ENCODE measurements around the gene MOK. TPM values are rescaled to one million over a fixed set of nuclear protein-coding genes. Genes with fewer than 3 reads are reported as not detected.
A peak's percentile ranks its signal among the peaks of the same experiment; 100 is the strongest.

MOK gene
- total and polyA plus RNA-seq, 2 of the 4 experiments (the other 2 are of a cell fraction): 16.8 to 48.5 TPM

DNA sequence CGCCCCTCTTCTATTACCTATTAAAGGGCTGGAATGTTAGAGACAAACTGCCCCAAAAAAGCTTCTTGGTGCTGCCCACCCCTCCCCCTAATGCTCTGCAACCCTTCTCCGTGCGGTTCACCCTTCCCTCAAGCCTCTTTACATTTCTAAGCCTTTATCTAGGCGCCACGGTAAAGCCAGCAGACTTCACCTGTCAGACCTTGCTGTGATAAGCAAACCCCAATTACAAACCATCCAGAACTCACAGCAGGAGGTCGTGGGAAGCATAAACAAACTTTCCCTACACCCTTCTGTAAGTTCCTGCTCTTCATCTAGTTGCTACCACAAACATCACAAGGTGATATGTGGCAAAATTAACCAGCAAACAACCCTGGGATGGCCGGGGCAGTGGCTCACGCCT lies 56.8 kb downstream of the MOK start:
- DNase-seq (peak; percentile 20), ATAC-seq (ENCODE audit: low read depth) (no peak)
- no peak overlapping the region for H2BK120ac ChIP-seq (ENCODE audit: low read depth, low read length)
- H3K4me1 ChIP-seq (ENCODE audit: control insufficient read depth, insufficient read depth, low read length): peaks cover under 1% of the 10 kb centered on the region; the same call in 1 of the 2 replicates
- H4K8ac ChIP-seq (ENCODE audit: low read depth in 2 of 2, low read length in 2 of 2): no peak overlapping the region
- H4K20me1 ChIP-seq (ENCODE audit: insufficient read depth, low read length): no peaks in the 10 kb centered on the region
- H2AK5ac ChIP-seq (ENCODE audit: low read depth, low read length): no peak overlapping the region
- no peak overlapping the region for H3K4ac ChIP-seq (ENCODE audit: low read depth, low read length)
- no peak overlapping the region for H2AFZ ChIP-seq (replicated peaks; ENCODE audit: low read length, poor library complexity)
- H2BK5ac ChIP-seq (ENCODE audit: low read depth, low read length, poor library complexity, severe bottlenecking): no peak overlapping the region
- ChIA-PET CTCF (no interaction called here), POLR2A (ENCODE audit: unreplicated experiment) (no interaction called here)
- H3K4me3 ChIP-seq (ENCODE audit: insufficient read depth, low read depth, low read length): no peak overlapping the region
- H3K9me3 ChIP-seq (ENCODE audit: control insufficient read depth, insufficient read depth, low read length): peaks cover 2% of the 10 kb centered on the region
- no peaks in the 10 kb centered on the region; the same call in 1 of the 2 replicates for H3K36me3 ChIP-seq (ENCODE audit: control insufficient read depth, insufficient read depth, low read length)
- in situ Hi-C loops (cut with MboI; ENCODE audit: low sequenced_read_pairs) (no loop called here), dilution Hi-C loops (cut with HindIII; ENCODE audit: low sequenced_read_pairs, unreplicated experiment) (no loop called here), intact Hi-C loops (cut with micrococcal nuclease) (no loop called here)
- no peak overlapping the region for H3K9ac ChIP-seq (ENCODE audit: low read depth, low read length)
- no peak overlapping the region for H3K56ac ChIP-seq (ENCODE audit: extremely low read depth, insufficient read depth, low read length)
- H2BK15ac ChIP-seq (ENCODE audit: low read depth, low read length): no peak overlapping the region
- H3K14ac ChIP-seq (replicated peaks; ENCODE audit: low read depth, low read length): no peak overlapping the region
- no peak overlapping the region for H2AK9ac ChIP-seq (replicated peaks; ENCODE audit: low read depth, low read length, poor library complexity)
- H3K23ac ChIP-seq (ENCODE audit: low read depth, low read length): no peak overlapping the region
- H3K18ac ChIP-seq (ENCODE audit: low read depth, low read length): no peak overlapping the region
- H4K5ac ChIP-seq (ENCODE audit: low read depth, low read length): no peak overlapping the region
- H3K27ac ChIP-seq (ENCODE audit: insufficient read depth, low read length): no peak overlapping the region
- no peaks in the 10 kb centered on the region; the same call in 1 of the 2 replicates for H3K27me3 ChIP-seq (ENCODE audit: control insufficient read depth, insufficient read depth, low read length)
- BruUV-seq (replicated peaks): no TSS peak
- no peak overlapping the region for H3K4me2 ChIP-seq (ENCODE audit: low read depth, low read length)
- WGBS, 2 experiments (ENCODE audit: extremely low coverage in 2 of 2, insufficient read length in 1 of 2): no CpG with 5 or more reads among the region's 8 CpGs
- no peak for TF ChIP-seq MXI1 (IDR thresholded peaks at IDR 0.05; ENCODE audit: borderline replicate concordance, low read depth, low read length)
- TF ChIP-seq, protein P1, sequence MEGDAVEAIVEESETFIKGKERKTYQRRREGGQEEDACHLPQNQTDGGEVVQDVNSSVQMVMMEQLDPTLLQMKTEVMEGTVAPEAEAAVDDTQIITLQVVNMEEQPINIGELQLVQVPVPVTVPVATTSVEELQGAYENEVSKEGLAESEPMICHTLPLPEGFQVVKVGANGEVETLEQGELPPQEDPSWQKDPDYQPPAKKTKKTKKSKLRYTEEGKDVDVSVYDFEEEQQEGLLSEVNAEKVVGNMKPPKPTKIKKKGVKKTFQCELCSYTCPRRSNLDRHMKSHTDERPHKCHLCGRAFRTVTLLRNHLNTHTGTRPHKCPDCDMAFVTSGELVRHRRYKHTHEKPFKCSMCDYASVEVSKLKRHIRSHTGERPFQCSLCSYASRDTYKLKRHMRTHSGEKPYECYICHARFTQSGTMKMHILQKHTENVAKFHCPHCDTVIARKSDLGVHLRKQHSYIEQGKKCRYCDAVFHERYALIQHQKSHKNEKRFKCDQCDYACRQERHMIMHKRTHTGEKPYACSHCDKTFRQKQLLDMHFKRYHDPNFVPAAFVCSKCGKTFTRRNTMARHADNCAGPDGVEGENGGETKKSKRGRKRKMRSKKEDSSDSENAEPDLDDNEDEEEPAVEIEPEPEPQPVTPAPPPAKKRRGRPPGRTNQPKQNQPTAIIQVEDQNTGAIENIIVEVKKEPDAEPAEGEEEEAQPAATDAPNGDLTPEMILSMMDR (conservative IDR thresholded peaks at IDR 0.05; ENCODE audit: low read depth, low read length): no peak
- TF ChIP-seq FOS (IDR thresholded peaks at IDR 0.05; ENCODE audit: low read depth, low read length): no peak
- TF ChIP-seq RAD21 (IDR thresholded peaks at IDR 0.05; ENCODE audit: low read length): no peak
- no peak for TF ChIP-seq CHD1 (IDR thresholded peaks at IDR 0.05; ENCODE audit: low read depth, low read length)
- no peak overlapping the region for H4K91ac ChIP-seq (ENCODE audit: insufficient read depth, low read depth, low read length)
- no peak overlapping the region for H2BK20ac ChIP-seq (ENCODE audit: low read depth, low read length)
- no peaks in the 10 kb centered on the region; a peak in 2 of 4 replicates for H3K79me1 ChIP-seq (ENCODE audit: low read depth in 1 of 2, low read length in 2 of 2)
- H3K9me1 ChIP-seq (ENCODE audit: insufficient read depth, low read length): peaks cover 3% of the 10 kb centered on the region; the same call in 1 of the 2 replicates
